Neural cell (in vitro differentiated cells): ENCODE data around the gene NCK2.

Experiments
- CTCF ChIP-seq: fragments of 450-650 bp; IDR thresholded peaks from 2 replicates; pipeline ENCODE4 v1.5.1; 2014; ENCODE audit warnings: antibody characterized with exemption, mild to moderate bottlenecking, moderate library complexity; ENCODE audit not compliant: poor library complexity, severe bottlenecking
- EP300 ChIP-seq: fragments of 450-650 bp; conservative IDR thresholded peaks from 2 replicates; pipeline ENCODE4 v1.6.1; 2014; ENCODE audit warnings: antibody characterized with exemption, mild to moderate bottlenecking, moderate library complexity; ENCODE audit not compliant: poor library complexity, severe bottlenecking
- EZH2 ChIP-seq: fragments of 200-600, 300-800 bp; shearing (Covaris generic), sonication (generic); IDR thresholded peaks from 2 replicates; pipeline ENCODE4 v1.6.1; 2014; ENCODE audit warnings: antibody characterized with exemption, low read length, borderline replicate concordance, mild to moderate bottlenecking; ENCODE audit not compliant: insufficient read depth, poor library complexity, severe bottlenecking
- MXI1 ChIP-seq: fragments of 450-650 bp; conservative IDR thresholded peaks from 2 replicates; pipeline ENCODE4 v1.6.1; 2014; ENCODE audit warnings: antibody characterized with exemption, mild to moderate bottlenecking; ENCODE audit not compliant: poor library complexity, severe bottlenecking
- POLR2AphosphoS5 ChIP-seq: IDR thresholded peaks from 2 replicates; pipeline ENCODE4 v1.6.1; 2012
- REST ChIP-seq: IDR thresholded peaks from 2 replicates; pipeline ENCODE4 v1.6.1; 2012; ENCODE audit warnings: borderline replicate concordance

GRCh38 chr2:105848367-105848766 is 103.7 kb downstream of the NCK2 start:
- no peak for TF ChIP-seq CTCF
- TF ChIP-seq POLR2AphosphoS5 = no peak
- no peak for TF ChIP-seq EZH2
- TF ChIP-seq MXI1 = no peak
- TF ChIP-seq EP300 = no peak
- TF ChIP-seq REST = no peak
